Fibroblast of villous mesenchyme (primary cell): ENCODE results near the gene RAPGEF3. TPM values are rescaled to one million over a fixed set of nuclear protein-coding genes. Genes with fewer than 3 reads are reported as not detected.

Experiments used
- DNase-seq: peaks from one replicate; pipeline ENCODE4 v3.0.0-alpha.2; 2010; ENCODE audit warnings: low read depth
- H3K4me3 ChIP-seq: 2 replicates; pipeline ENCODE4 v1.5.1; 2011; ENCODE audit warnings: low read depth, mild to moderate bottlenecking, low read length
- CTCF ChIP-seq: IDR thresholded peaks from 2 replicates; pipeline ENCODE4 v1.5.1; 2012; ENCODE audit warnings: low read depth, mild to moderate bottlenecking, low read length; ENCODE audit not compliant: insufficient read depth
- total RNA-seq: library from RNA; depleted of rRNA; stranded (reverse); fragments of >200 nt; gene quantifications from 2 replicates; pipeline ENCODE4 v1.2.3, GENCODE V29; 2012

RAPGEF3 gene
- total RNA-seq, 1 donor = 9.1 TPM

- no peak for DNase-seq
- no peak for TF ChIP-seq CTCF
- H3K4me3 ChIP-seq = no peak overlapping the region
Observed at GRCh38 chr12:47785036-47785886, 26.6 kb upstream of the RAPGEF3 start.

GRCh38 chr12:47783821-47784819 is 25.4 kb upstream of the RAPGEF3 start:
- DNase-seq = no peak
- TF ChIP-seq CTCF = no peak
- H3K4me3 ChIP-seq = no peak overlapping the region

GRCh38 chr12:47783024-47783755 is 24.5 kb upstream of the RAPGEF3 start:
- no peak overlapping the region for H3K4me3 ChIP-seq
- TF ChIP-seq CTCF = no peak
- DNase-seq = no peak

- no peak overlapping the region for H3K4me3 ChIP-seq
- no peak for TF ChIP-seq CTCF
- no peak for DNase-seq
Observed at GRCh38 chr12:47782372-47782770, 23.7 kb upstream of the RAPGEF3 start.

GRCh38 chr12:47781479-47782371 is 23.0 kb upstream of the RAPGEF3 start:
- no peak overlapping the region for H3K4me3 ChIP-seq
- no peak for DNase-seq
- no peak for TF ChIP-seq CTCF

GRCh38 chr12:47779943-47780504 is 21.3 kb upstream of the RAPGEF3 start:
- no peak for DNase-seq

More at GRCh38 chr12:47779943-47780504, 21.3 kb upstream of the RAPGEF3 start:
- TF ChIP-seq CTCF = no peak
- no peak overlapping the region for H3K4me3 ChIP-seq
